GM21737 (cell line): ENCODE results near the gene ELAC2.

Experiments used
- ATAC-seq: cut with Tn5 transposase; IDR thresholded peaks from one replicate; pipeline ENCODE4 v1.9.1; 2021; ENCODE audit warnings: mild to moderate bottlenecking, moderate library complexity; ENCODE audit not compliant: unreplicated experiment

Gene ELAC2

GRCh38 chr17:13016881-13017654 lies 759 bp downstream of the ELAC2 start:
- ATAC-seq, result peak; percentile 1

GRCh38 chr17:13014801-13015200 lies 3.0 kb downstream of the ELAC2 start:
- no peak for ATAC-seq

DNA sequence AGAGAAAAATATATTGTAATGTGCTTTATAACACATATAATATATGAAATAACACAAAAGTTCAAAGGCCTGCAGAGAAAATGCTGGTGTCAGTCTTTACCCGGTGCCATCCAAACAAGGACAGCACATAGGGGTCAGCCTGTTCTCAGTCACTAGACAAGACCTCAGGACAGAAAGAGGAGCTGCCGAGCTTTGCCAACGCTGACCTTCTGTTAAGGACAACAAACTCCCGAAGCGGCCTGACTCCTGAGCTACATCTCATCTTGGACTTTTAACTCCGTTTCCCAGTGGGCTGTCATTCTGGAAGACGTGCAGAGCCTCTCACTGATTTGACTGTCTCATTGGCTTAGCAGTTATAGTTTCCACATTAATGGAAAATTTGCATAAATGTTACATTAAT lies 6.9 kb downstream of the ELAC2 start:
- ATAC-seq, result no peak

DNA sequence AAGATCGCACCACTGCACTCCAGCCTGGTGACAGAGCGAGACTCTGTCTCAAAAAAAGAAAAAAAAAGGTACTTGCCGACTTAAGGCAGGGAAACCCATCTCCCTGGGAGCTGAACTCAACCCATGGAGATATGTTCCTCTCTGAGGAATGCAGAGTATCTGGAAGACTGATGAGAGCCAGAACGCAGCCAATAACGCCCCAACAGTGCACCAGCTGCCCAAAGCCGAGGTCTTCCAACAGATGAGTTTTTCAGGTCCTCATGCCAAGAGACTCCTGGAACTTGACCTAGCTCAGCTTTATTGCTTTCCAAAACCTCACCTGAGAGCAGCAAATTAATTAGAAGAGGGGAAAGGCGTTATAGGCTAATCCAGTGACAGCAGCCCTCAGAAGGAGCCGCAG lies 9.4 kb downstream of the ELAC2 start:
- no peak for ATAC-seq

- no peak for ATAC-seq
Measured at GRCh38 chr17:13005530-13005929, 12.3 kb downstream of the ELAC2 start.

DNA sequence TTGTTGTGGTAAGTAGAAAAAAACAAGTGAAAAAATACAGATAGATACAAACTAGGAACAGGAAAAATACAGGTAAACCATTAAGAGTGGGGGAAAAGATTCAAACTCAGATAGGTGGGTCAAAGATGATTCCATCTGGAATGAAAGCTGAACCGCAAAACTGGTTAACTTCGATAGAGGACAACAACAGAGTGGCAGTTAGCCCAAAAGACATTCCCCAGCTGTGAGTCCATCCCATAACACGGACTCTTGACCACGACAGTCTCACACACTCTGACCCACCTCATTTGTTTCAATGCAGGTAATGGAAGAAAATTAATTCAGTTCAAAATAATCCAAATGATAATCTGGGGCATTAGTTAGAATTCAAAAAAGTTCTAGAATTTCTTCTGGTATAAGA lies 13.5 kb downstream of the ELAC2 start:
- no peak for ATAC-seq

GRCh38 chr17:13003927-13004326 lies 13.9 kb downstream of the ELAC2 start:
- no peak for ATAC-seq

- no peak for ATAC-seq
Measured at GRCh38 chr17:13003454-13003851, 14.4 kb downstream of the ELAC2 start.

DNA sequence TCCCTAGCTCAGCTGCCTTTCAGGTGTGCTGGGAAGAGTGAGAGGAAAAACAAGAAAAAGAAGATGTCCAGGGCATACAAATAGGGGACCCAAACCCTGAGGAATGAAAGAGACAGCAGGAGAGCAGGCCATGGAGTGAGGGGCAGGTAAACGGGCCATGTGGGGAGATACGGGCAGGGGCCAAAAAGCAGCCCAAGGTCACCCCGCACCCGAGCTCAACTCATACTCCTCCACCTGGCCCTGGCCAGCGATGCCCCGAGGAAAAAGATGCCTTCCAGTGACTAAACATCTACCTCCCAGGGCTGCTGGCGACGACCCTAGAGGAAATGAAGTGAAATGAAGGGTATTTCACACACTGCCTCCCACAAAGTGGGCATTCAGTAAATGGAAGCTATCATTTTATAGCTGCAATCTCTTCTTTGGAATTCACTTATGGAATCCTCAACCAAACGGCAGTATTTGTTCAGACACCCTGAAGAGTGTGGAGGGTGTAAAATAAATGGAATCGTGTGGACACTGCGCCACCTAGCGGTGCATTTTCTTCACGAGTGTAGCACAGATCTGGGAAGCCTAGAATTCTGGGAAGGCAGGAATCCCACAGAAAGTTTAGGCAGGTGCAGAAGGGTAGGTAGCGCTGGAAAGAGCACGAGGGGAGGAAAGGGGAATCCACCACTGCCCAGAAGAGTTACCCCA lies 14.9 kb downstream of the ELAC2 start:
- ATAC-seq, result no peak

DNA sequence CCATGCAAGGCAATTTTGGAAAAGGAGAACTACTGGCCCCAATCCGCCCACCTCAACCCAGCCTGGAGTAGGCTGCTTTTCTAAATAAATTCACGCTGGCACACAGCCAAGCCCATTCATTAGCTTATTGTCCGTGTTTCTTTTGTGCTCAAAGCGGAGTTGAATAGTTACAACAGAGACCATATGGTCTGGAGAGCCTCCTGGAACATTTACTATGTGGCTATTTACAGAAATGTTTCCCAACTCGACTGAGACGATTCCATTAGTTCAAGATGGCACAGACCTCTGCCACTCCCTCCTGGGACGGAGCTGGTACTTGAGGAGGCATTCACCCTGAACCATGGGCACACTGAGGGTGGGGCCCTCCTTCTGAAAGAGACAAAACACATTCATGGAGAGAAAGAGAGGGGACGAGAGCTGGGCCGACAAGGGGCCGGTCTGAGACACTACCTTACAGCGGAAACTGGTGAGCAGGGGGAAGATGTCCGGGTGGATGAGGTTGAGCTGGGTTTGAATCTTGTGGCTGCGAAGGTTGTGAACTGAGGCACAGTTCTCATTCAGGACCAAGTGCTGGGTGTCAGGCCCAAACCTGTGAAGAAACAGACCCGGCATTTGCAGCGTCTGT lies 15.7 kb downstream of the ELAC2 start:
- no peak for ATAC-seq

- no peak for ATAC-seq
Measured at GRCh38 chr17:13000561-13000960, 17.3 kb downstream of the ELAC2 start.

- no peak for ATAC-seq
Measured at GRCh38 chr17:12998874-12999273, 19.0 kb downstream of the ELAC2 start.

DNA sequence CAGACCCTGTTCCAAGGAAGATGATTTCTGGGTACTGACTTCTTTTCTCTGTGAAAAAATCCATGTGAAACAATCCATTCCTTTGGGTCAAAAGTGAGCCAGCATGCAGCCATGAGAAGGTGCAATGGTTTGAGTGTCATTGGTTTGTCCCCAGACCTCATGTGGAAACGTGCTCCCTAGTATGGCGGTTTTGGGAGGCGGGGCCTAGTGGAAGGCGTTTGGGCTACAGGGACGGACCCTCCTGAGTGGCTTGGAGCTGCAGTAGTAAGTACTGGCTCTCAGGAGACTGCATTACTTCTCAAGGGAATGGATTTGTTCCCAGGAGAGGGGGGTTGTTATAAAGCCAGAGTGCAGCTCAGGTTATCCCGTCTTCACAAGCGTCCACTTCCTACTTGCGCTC lies 19.4 kb downstream of the ELAC2 start:
- no peak for ATAC-seq

DNA sequence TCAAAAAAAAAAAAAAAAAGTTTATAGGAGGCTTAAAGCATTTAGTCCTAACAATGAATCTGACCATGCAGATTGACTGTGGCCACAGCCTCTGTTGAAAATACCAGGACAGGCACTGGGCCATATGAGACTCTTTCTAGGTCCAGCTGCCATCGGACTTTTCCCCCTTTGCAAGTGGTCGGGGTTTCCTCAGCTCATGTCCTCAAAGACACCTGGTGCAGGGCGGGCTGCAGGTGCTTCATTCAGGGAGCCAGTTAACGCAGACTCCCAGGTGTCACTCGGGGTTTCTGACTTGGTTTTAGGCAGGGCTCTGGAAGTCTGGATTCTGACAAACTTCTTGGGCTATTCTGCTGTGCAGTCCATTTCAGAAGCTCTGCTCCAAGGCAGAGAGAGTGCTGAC lies 20.9 kb downstream of the ELAC2 start:
- no peak for ATAC-seq

- ATAC-seq, result no peak
Measured at GRCh38 chr17:12996357-12996756, 21.5 kb downstream of the ELAC2 start.

GRCh38 chr17:12995896-12996295 lies 21.9 kb downstream of the ELAC2 start:
- no peak for ATAC-seq

DNA sequence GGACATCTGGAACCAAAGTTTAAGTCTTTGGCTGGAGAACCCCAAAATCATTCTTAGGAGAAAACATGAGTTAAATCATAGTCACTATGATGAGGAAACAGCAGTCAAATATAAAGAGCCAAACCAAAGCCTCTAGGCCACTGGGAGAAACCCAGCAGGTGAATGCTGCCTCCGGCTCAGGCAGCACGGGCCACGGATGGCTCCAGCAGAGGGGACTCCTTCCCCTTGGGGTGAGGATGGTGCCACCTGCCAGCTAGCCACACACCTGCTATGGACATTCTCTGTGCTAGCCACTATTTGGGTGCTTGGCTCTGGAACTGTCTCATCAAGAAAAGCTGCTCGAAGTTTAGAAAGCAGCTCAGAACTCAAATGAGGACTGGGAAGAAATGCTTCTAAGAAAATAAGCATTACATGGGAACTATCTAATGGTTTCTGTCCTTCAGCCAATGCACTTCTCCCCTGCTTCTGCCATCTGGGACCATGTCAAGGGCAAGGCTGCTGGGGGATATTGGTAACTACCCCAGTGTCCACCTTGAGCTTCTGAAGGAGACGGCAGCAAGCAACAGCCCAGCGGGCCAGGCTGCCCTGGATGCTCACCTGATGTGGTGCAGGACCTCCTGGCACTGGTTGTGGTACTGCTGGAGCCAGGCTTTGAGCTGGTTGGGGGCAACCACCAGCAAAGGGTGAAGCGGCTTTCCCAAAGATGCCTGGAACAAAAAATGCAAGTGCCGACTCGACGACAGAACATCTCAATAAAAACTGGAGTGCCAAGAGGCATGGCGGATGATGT lies 22.5 kb downstream of the ELAC2 start:
- ATAC-seq, result no peak

DNA sequence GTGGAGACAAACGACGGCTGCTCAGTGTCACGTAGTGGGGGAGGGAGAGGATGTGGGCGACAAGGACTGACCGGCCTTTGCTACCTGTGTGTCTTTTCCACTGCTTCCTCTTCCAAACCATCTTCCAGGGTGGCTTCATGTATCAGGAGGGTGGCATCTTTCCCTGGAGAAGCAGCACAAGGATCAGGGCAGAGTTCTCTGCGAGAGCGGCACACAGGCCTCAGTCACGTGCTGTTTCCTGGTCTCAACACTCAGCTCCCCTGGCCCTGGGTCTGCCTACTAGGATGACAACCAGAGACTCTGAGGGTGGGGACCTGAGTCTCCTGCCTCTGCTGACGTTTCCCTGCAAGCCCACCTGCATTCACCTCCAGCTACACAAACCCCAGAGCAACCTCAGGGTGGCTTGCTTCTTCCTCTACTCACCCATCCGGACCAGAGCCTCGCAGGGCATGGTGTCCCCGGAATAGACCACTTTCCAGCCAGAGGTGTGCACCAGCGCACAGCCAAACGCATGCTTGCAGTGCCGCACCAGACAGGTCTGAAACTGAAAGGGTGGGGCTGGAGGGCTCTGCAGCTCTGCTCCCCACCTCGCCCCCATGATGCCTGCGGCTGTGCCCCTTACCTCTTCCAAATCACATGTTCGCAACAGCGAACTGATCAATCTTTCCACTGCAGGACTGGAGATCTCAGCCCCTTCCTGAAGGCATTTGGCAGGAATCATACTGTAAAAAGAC lies 23.3 kb downstream of the ELAC2 start:
- no peak for ATAC-seq

DNA sequence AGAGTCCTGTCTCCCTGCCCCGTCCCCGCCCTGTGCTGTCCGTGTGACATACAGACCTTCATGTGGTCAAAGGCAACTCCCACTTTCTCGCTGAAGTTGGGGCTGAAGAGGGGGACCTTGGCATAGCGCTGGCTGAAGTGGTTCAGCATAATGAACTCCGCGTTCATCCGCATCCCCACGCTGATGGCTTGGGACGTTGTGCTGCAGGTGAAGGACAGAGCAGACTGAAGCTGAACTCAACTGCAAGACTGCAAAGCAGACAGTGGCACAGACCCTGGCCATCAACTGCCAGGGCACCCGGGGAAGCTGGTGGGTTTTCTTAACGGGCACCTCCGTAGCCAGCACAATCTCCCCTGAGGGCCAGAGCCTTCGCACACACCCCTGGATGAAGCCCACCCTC lies 24.2 kb downstream of the ELAC2 start:
- no peak for ATAC-seq

DNA sequence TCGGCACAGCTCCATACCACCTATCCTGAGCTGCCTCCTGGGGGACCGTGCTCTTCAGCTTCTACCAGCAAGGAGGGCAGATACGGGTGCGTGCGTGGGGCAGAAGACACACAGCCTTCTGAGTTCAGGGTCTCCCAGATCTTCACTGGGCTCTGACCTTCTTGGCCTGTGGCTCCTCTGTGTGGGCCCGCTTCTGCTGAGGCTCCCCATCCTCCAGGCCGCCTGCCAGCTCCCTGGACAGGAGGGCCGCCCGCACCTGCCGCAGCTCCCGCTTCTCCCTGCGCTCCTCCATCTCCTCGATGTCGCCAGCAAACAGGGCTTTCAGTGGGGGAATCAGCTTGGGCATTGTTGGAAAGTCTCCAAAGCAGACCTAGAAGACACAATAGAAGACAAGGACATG lies 25.2 kb downstream of the ELAC2 start:
- ATAC-seq, result no peak

DNA sequence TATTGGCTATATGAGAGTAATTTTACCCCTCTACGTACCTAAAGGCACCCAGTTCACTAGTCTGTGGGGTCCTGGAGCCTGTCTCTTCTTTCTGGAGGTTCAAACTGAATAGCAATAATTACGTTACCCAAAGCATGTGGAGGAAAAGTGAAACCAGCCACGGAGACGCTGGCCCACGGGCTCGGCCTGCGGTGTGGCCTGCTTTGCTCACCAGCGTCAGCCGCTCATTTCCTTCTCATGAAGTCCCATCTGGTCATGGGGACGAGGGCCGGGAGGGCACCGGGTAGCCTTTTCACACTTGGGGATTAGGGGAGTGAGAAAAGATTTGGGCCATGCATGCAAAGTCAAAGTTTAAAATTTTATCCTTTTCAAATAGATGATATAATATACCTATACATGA lies 26.9 kb downstream of the ELAC2 start:
- no peak for ATAC-seq
